SK-N-SH treated with all-trans-retinoic acid at 6 μM for 48 hours (cell line): Measurements from ENCODE around the gene ARHGEF37.

ENCODE experiments used
- ATAC-seq: fragments of 200-7000 bp; cut with Tn5 transposase; 3 replicates; pipeline ENCODE4 v1.9.1; 2020; ENCODE audit warnings: mild to moderate bottlenecking, moderate library complexity
- ARNTL ChIP-seq: fragments of 450-650 bp; formaldehyde crosslinking; IDR thresholded peaks from 2 replicates; pipeline ENCODE4 v1.5.0; 2020; ENCODE audit warnings: low read depth, mild to moderate bottlenecking, moderate library complexity, borderline replicate concordance
- BACH2 ChIP-seq: fragments of 250-450 bp; sonication (Bioruptor Pico); IDR thresholded peaks from 2 replicates; pipeline ENCODE4 v1.9.0; 2021; ENCODE audit warnings: mild to moderate bottlenecking, borderline replicate concordance
- CREB5 ChIP-seq: fragments of 250-450 bp; sonication (Bioruptor Pico); IDR thresholded peaks from 2 replicates; pipeline ENCODE4 v1.5.1; 2020; ENCODE audit warnings: low read depth, mild to moderate bottlenecking, moderate library complexity
- CSDC2 ChIP-seq: fragments of 250-450 bp; sonication (Bioruptor Pico); IDR thresholded peaks from 2 replicates; pipeline ENCODE4 v1.5.0; 2020; ENCODE audit warnings: mild to moderate bottlenecking, moderate library complexity
- CSRNP3 ChIP-seq: fragments of 250-450 bp; sonication (Bioruptor Pico); IDR thresholded peaks from 2 replicates; pipeline ENCODE4 v1.5.1; 2021; ENCODE audit warnings: mild to moderate bottlenecking, moderate library complexity
- ESRRG ChIP-seq: fragments of 250-450 bp; sonication (Bioruptor Pico); IDR thresholded peaks from 2 replicates; pipeline ENCODE4 v1.6.1; 2021; ENCODE audit warnings: mild to moderate bottlenecking
- GLIS3 ChIP-seq: fragments of 250-450 bp; sonication (Bioruptor Pico); IDR thresholded peaks from 2 replicates; pipeline ENCODE4 v1.5.0; 2020; ENCODE audit warnings: mild to moderate bottlenecking, moderate library complexity
- ISL1 ChIP-seq: fragments of 250-450 bp; sonication (Bioruptor Pico); IDR thresholded peaks from 2 replicates; pipeline ENCODE4 v2.1.2; 2022; ENCODE audit warnings: mild to moderate bottlenecking, moderate library complexity
- OSR1 ChIP-seq: fragments of 250-450 bp; sonication (Bioruptor Pico); IDR thresholded peaks from 2 replicates; pipeline ENCODE4 v1.8.0; 2022; ENCODE audit warnings: moderate library complexity, mild to moderate bottlenecking, inconsistent platforms
- PATZ1 ChIP-seq: fragments of 250-450 bp; sonication (Bioruptor Pico); IDR thresholded peaks from 2 replicates; pipeline ENCODE4 v1.8.0; 2020; ENCODE audit warnings: mild to moderate bottlenecking, moderate library complexity, borderline replicate concordance
- POU6F1 ChIP-seq: fragments of 250-450 bp; sonication (Bioruptor Pico); IDR thresholded peaks from 2 replicates; pipeline ENCODE4 v1.8.0; 2021; ENCODE audit warnings: low read depth, mild to moderate bottlenecking, moderate library complexity, borderline replicate concordance
- PPARA ChIP-seq: fragments of 250-450 bp; sonication (Bioruptor Pico); IDR thresholded peaks from 2 replicates; pipeline ENCODE4 v1.5.0; 2020; ENCODE audit warnings: mild to moderate bottlenecking, borderline replicate concordance
- RARB ChIP-seq: fragments of 250-450 bp; sonication (Bioruptor Pico); IDR thresholded peaks from 2 replicates; pipeline ENCODE4 v1.8.0; 2021; ENCODE audit warnings: mild to moderate bottlenecking, moderate library complexity
- SNAI2 ChIP-seq: fragments of 250-450 bp; sonication (Bioruptor Pico); IDR thresholded peaks from 2 replicates; pipeline ENCODE4 v1.5.0; 2020; ENCODE audit warnings: mild to moderate bottlenecking, moderate library complexity
- TCF4 ChIP-seq: fragments of 250-450 bp; sonication (Bioruptor Pico); IDR thresholded peaks from 2 replicates; pipeline ENCODE4 v1.8.0; 2021; ENCODE audit warnings: mild to moderate bottlenecking, moderate library complexity, borderline replicate concordance
- TSHZ2 ChIP-seq: fragments of 250-450 bp; sonication (Bioruptor Pico); IDR thresholded peaks from 2 replicates; pipeline ENCODE4 v1.5.0; 2020; ENCODE audit warnings: mild to moderate bottlenecking, moderate library complexity
- ZC3H10 ChIP-seq: fragments of 250-450 bp; sonication (Bioruptor Pico); IDR thresholded peaks from 2 replicates; pipeline ENCODE4 v1.5.1; 2021; ENCODE audit warnings: mild to moderate bottlenecking, moderate library complexity
- ZFP3 ChIP-seq: fragments of 250-450 bp; sonication (Bioruptor Pico); IDR thresholded peaks from 2 replicates; pipeline ENCODE4 v1.5.0; 2020; ENCODE audit warnings: mild to moderate bottlenecking, moderate library complexity
- ZFP30 ChIP-seq: fragments of 450-650 bp; formaldehyde crosslinking; IDR thresholded peaks from 2 replicates; pipeline ENCODE4 v1.5.0; 2022; ENCODE audit warnings: mild to moderate bottlenecking, moderate library complexity
- ZNF565 ChIP-seq: fragments of 450-650 bp; formaldehyde crosslinking; conservative IDR thresholded peaks from 2 replicates; pipeline ENCODE4 v1.5.0; 2020; ENCODE audit warnings: low read depth, mild to moderate bottlenecking, moderate library complexity
- ZNF8 ChIP-seq: fragments of 450-650 bp; formaldehyde crosslinking; IDR thresholded peaks from 2 replicates; pipeline ENCODE4 v1.5.0; 2020; ENCODE audit warnings: mild to moderate bottlenecking, moderate library complexity

ARHGEF37 gene

GRCh38 chr5:149609640-149610219 lies 28.4 kb downstream of the ARHGEF37 start:
- ATAC-seq: no peak
- TF ChIP-seq ESRRG (no peak), TSHZ2 (CRISPR knock-in tag) (no peak), ARNTL (CRISPR knock-in tag) (no peak), CREB5 (CRISPR knock-in tag) (no peak), RARB (CRISPR knock-in tag) (no peak), ZFP3 (no peak), CSDC2 (CRISPR knock-in tag) (no peak), ZNF8 (CRISPR knock-in tag) (no peak), ZC3H10 (CRISPR knock-in tag) (no peak)

GRCh38 chr5:149610589-149611255 lies 29.4 kb downstream of the ARHGEF37 start:
- no peak for ATAC-seq
- TF ChIP-seq CREB5 (CRISPR knock-in tag) (no peak), BACH2 (CRISPR knock-in tag) (no peak), CSRNP3 (CRISPR knock-in tag) (no peak), PATZ1 (CRISPR knock-in tag) (no peak), OSR1 (no peak), ZNF565 (CRISPR knock-in tag) (no peak), ZFP3 (no peak), ISL1 (CRISPR knock-in tag) (no peak), ZFP30 (CRISPR knock-in tag) (no peak), POU6F1 (CRISPR knock-in tag) (no peak), TSHZ2 (CRISPR knock-in tag) (no peak), TCF4 (CRISPR knock-in tag) (no peak), GLIS3 (no peak), ARNTL (CRISPR knock-in tag) (no peak), PPARA (CRISPR knock-in tag) (no peak), SNAI2 (no peak), CSDC2 (CRISPR knock-in tag) (no peak), ESRRG (no peak), ZC3H10 (CRISPR knock-in tag) (no peak)
- TF ChIP-seq, all 23 proteins: peak for 0
